GM11168 (cell line): ENCODE data around the gene ZBTB7B.

Source experiments
- in situ Hi-C: fragments of 300-500 bp; cut with MboI; formaldehyde crosslinking; loops from one replicate; pipeline ENCODE4 v1.12.0; 2022; ENCODE audit warnings: low sequenced_read_pairs; ENCODE audit not compliant: unreplicated experiment

ZBTB7B gene

GRCh38 chr1:155051342-155051776 is 48.8 kb downstream of the ZBTB7B start:
- in situ Hi-C loops, result no loop called here

GRCh38 chr1:155051777-155052398 is 49.3 kb downstream of the ZBTB7B start:
- in situ Hi-C loops, result no loop called here

- in situ Hi-C loops, result no loop called here
These were observed 50.1 kb downstream of the ZBTB7B start for GRCh38 chr1:155052439-155053395.

GRCh38 chr1:155053531-155054105 is 51.0 kb downstream of the ZBTB7B start:
- in situ Hi-C loops, result no loop called here

GRCh38 chr1:155057104-155057503 is 54.5 kb downstream of the ZBTB7B start:
- in situ Hi-C loops, result no loop called here

- in situ Hi-C loops, result no loop called here
These were observed 55.2 kb downstream of the ZBTB7B start for GRCh38 chr1:155057788-155058211.

GRCh38 chr1:155060736-155061135 is 58.1 kb downstream of the ZBTB7B start:
- in situ Hi-C loops, result no loop called here

- in situ Hi-C loops, result no loop called here
These were observed 59.0 kb downstream of the ZBTB7B start for GRCh38 chr1:155061381-155062150.

- in situ Hi-C loops, result no loop called here
These were observed 59.6 kb downstream of the ZBTB7B start for GRCh38 chr1:155062151-155062686.

GRCh38 chr1:155062702-155063411 is 60.3 kb downstream of the ZBTB7B start:
- in situ Hi-C loops, result no loop called here

GRCh38 chr1:155063550-155064110 is 61.0 kb downstream of the ZBTB7B start, which contains the start of gene EFNA4:
Gene EFNA4 (plus strand): TSS chr1:155063740. CDS start chr1:155063824, 84 bp downstream.
- in situ Hi-C loops, result no loop called here

- in situ Hi-C loops, result no loop called here
These were observed 61.7 kb downstream of the ZBTB7B start for GRCh38 chr1:155064111-155064831.

GRCh38 chr1:155064832-155065429 is 62.3 kb downstream of the ZBTB7B start:
- in situ Hi-C loops, result no loop called here

- in situ Hi-C loops, result no loop called here
These were observed 64.2 kb downstream of the ZBTB7B start for GRCh38 chr1:155066777-155067176.
